Gastrocnemius medialis (tissue), 4 donors: Measurements from ENCODE around the gene PTPRT. TPM values are rescaled to one million over a fixed set of nuclear protein-coding genes. Genes with fewer than 3 reads are reported as not detected.

Source experiments
- ATAC-seq, 2 donors: fragments of 150-250 bp; one replicate each; pipeline ENCODE4 v1.9.1; 2016
- DNase-seq, 2 donors: peaks; one replicate each; pipeline ENCODE4 v3.0.0-alpha.2; 2019
- H3K27ac ChIP-seq, 4 donors: fragments of 200-600 bp; sonication (generic); 1 replicate in 1 of 4; 2 replicates in 3 of 4; pipeline ENCODE4 v1.5.1; 2016 to 2018; ENCODE audit warnings: mild to moderate bottlenecking in 2 of 4, moderate library complexity in 1 of 4
- H3K27me3 ChIP-seq, 3 donors: fragments of 200-600 bp; sonication (generic) in 2 of 3; 1 replicate in 1 of 3; 2 replicates in 2 of 3; pipeline versions ENCODE4 v1.5.1 to v1.6.0; 2016 to 2019; ENCODE audit warnings: mild to moderate bottlenecking in 1 of 3, moderate library complexity in 1 of 3
- H3K36me3 ChIP-seq, 2 donors: fragments of 200-600 bp; sonication (generic) in 1 of 2; one replicate each; pipeline ENCODE4 v1.5.1; 2017 to 2018
- H3K4me1 ChIP-seq, 2 donors: fragments of 200-600 bp; sonication (generic) in 1 of 2; one replicate each; pipeline ENCODE4 v1.5.1; 2016 to 2017; ENCODE audit warnings: mild to moderate bottlenecking in 2 of 2
- H3K4me3 ChIP-seq, 4 donors: fragments of 200-600 bp; sonication (generic) in 3 of 4; 1 replicate in 1 of 4; 2 replicates in 3 of 4; pipeline ENCODE4 v1.5.1; 2016 to 2019; ENCODE audit warnings: mild to moderate bottlenecking in 2 of 4
- H3K9me3 ChIP-seq, 3 donors: fragments of 200-600 bp; sonication (generic) in 2 of 3; 1 replicate in 1 of 3; 2 replicates in 2 of 3; pipeline ENCODE4 v1.5.1; 2016 to 2019
- POLR2A ChIP-seq, 2 donors: fragments of 450-650 bp; IDR thresholded peaks; one replicate each; pipeline ENCODE4 v1.6.1; 2017; ENCODE audit warnings: antibody characterized with exemption in 2 of 2, mild to moderate bottlenecking in 2 of 2, moderate library complexity in 2 of 2
- in situ Hi-C, 4 donors: fragments of 200-750 bp; cut with MboI; loops; one replicate each; pipeline versions ENCODE4 v1.15.0 to v1.8.0; 2017; ENCODE audit warnings: low sequenced_read_pairs in 4 of 4
- intact Hi-C: fragments of 100-400 bp; cut with DNase I; formaldehyde crosslinking; loops from one replicate; pipeline ENCODE4 v1.15.1; 2023; ENCODE audit warnings: low total_unique reads
- total RNA-seq, 4 donors: library from RNA; depleted of rRNA; stranded (reverse); fragments of >200 nt; gene quantifications; one replicate each; pipeline versions ENCODE4 v1.1.0 to v1.2.3, GENCODE V29; 2016
- TF ChIP-seq, protein P1 (sequence below), 5 experiments: fragments of 450-650 bp in 3 of 5; fragments of 200-600 bp in 2 of 5; sonication (generic) in 2 of 5; IDR thresholded peaks in 4 of 5; conservative IDR thresholded peaks in 1 of 5; 1 replicate in 4 of 5; 2 replicates in 1 of 5; pipeline ENCODE4 v1.5.1; 2016 to 2019; ENCODE audit warnings: antibody characterized with exemption in 5 of 5, mild to moderate bottlenecking in 3 of 5, moderate library complexity in 3 of 5

The PTPRT gene
- total RNA-seq, 4 donors from 2014 or later, result not detected

DNA sequence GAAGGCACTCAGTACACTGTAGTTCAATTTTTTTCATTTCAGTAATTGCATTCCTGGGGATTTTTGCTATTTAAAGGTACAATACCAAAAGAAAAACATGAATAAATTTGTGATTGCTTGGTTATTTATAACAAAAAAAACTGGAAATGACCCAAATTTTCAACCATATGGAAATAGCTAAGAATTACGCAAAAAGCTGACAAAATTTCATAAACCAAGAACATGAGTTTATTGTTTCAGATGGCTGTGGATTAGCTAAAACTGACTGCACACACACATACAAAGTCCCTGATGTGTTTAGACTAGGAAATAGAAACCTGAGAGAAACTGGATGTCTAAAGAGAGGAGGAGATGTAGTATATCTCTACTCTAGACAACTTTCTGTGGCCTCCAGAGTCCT lies 853.1 kb downstream of the PTPRT start:
- H3K4me1 ChIP-seq, result peaks cover 0 to 27% of the 10 kb centered on the region in 2 donors
- H3K27ac ChIP-seq, result no peak overlapping the region
- in situ Hi-C loops (no loop called here), intact Hi-C loops (no loop called here)
- no peaks in the 10 kb centered on the region for H3K9me3 ChIP-seq
- no peak overlapping the region for H3K4me3 ChIP-seq
- DNase-seq (no peak), ATAC-seq (no peak)
- H3K36me3 ChIP-seq, result no peaks in the 10 kb centered on the region
- no peak for TF ChIP-seq POLR2A (IDR thresholded peaks at IDR 0.05)
- TF ChIP-seq, protein P1, sequence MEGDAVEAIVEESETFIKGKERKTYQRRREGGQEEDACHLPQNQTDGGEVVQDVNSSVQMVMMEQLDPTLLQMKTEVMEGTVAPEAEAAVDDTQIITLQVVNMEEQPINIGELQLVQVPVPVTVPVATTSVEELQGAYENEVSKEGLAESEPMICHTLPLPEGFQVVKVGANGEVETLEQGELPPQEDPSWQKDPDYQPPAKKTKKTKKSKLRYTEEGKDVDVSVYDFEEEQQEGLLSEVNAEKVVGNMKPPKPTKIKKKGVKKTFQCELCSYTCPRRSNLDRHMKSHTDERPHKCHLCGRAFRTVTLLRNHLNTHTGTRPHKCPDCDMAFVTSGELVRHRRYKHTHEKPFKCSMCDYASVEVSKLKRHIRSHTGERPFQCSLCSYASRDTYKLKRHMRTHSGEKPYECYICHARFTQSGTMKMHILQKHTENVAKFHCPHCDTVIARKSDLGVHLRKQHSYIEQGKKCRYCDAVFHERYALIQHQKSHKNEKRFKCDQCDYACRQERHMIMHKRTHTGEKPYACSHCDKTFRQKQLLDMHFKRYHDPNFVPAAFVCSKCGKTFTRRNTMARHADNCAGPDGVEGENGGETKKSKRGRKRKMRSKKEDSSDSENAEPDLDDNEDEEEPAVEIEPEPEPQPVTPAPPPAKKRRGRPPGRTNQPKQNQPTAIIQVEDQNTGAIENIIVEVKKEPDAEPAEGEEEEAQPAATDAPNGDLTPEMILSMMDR (IDR thresholded peaks at IDR 0.05 in 4 of 5, conservative IDR thresholded peaks at IDR 0.05 in 1 of 5), result no peak
- H3K27me3 ChIP-seq, result no peaks in the 10 kb centered on the region

DNA sequence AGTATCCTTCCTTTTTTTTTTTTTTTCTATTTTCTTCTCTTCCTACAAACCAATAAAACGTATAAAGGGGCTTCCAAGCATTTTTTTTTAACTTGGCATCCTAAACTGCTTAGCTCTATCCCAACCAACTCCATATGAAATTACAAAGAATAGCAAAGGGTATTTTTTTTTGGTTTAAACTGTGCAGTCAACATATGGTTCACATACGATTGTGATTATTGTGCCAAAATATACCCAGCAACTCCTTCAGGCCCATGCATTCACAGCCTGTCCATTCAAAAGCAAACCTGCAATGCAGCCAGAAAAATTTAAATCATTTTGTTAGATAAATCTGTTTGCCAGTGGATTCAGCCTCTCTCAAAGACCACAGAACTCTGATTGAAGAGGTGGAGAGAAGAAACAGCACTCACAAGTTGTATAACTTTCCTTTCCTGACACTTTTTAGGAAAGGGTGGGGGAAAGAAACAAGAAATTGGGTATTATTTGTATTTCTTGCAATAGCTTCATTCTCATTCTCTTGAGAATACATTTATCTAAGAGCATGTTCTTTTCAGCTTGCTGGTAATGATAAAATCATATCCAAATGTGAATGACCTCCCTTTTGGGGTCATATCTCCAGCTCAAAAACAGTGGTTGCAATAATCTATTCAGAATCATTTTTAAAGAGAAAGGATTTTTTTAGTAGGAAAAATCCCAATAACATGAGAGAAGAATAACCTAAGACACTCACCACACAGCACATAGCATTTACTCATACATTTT lies 870.3 kb downstream of the PTPRT start:
- Histone ChIP-seq H3K9me3 (no peaks in the 10 kb centered on the region), H3K4me1 (peaks cover 0 to 3% of the 10 kb centered on the region in 2 donors), H3K4me3 (no peak overlapping the region), H3K27ac (no peak overlapping the region), H3K27me3 (no peaks in the 10 kb centered on the region), H3K36me3 (no peaks in the 10 kb centered on the region)
- ATAC-seq (no peak), DNase-seq (no peak)
- intact Hi-C loops (no loop called here), in situ Hi-C loops (loop anchor here in 1 of 4 donors (25.0 kb wide), 1 partner anchor 107 kb away; no protein-coding TSS in a partner anchor)
- TF ChIP-seq POLR2A (IDR thresholded peaks at IDR 0.05), result no peak
- TF ChIP-seq, protein P1 (IDR thresholded peaks at IDR 0.05 in 4 of 5, conservative IDR thresholded peaks at IDR 0.05 in 1 of 5), result no peak

DNA sequence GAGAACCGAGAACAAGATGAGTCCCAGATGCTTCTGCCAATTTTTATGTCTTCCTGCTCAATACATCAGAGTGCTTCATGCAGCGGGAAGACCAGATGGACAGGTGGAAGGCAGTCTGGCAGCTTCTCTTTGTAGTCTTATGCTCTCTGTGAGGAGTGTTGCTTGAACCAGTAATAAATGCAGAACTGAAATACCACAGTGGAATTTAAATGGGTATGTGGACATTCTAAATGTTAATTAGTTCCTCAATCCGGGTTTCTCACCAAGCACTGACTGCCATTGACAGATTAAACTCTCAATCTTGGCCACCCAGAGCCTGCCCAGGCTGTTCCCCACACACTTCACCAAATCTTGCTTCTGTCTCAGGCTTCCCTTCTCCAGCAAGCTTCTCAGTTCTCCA lies 876.0 kb downstream of the PTPRT start:
- in situ Hi-C loops, result loop anchor here in 1 of 4 donors (25.0 kb wide), 1 partner anchor 101 kb away; no protein-coding TSS in a partner anchor
- no peak for TF ChIP-seq POLR2A (IDR thresholded peaks at IDR 0.05)
- TF ChIP-seq, protein P1 (IDR thresholded peaks at IDR 0.05 in 4 of 5, conservative IDR thresholded peaks at IDR 0.05 in 1 of 5), result no peak
- DNase-seq (no peak), ATAC-seq (no peak)
- no peak overlapping the region for H3K27ac ChIP-seq
- H3K9me3 ChIP-seq, result no peaks in the 10 kb centered on the region
- intact Hi-C loops, result no loop called here
- no peak overlapping the region for H3K4me3 ChIP-seq
- H3K36me3 ChIP-seq, result no peaks in the 10 kb centered on the region
- no peaks in the 10 kb centered on the region for H3K4me1 ChIP-seq
- H3K27me3 ChIP-seq, result no peaks in the 10 kb centered on the region

DNA sequence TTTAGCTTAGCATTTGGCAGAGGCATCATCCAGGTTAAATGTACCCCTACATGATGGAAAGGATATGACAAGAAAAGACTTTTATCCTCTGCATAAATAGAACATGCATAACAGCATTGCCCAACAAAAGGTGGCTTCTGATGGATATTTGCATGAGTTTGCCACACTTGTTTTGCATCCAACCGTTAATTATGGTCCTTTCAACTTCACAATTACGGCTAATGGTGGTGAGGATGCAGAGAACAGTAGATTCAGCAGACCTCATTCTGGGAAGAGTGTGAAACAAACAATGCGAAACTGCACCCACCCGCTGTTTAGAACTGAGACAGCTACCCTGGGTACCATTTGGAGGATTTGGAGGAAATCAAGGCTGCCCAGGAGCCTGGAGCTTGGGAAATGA lies 880.7 kb downstream of the PTPRT start:
- in situ Hi-C loops, result loop anchor here in 1 of 4 donors (25.0 kb wide), 1 partner anchor 97 kb away; no protein-coding TSS in a partner anchor
- Histone ChIP-seq H3K27ac (no peak overlapping the region), H3K4me3 (no peak overlapping the region), H3K4me1 (no peaks in the 10 kb centered on the region), H3K9me3 (no peaks in the 10 kb centered on the region), H3K27me3 (no peaks in the 10 kb centered on the region), H3K36me3 (no peaks in the 10 kb centered on the region)
- intact Hi-C loops, result no loop called here
- TF ChIP-seq, protein P1 (IDR thresholded peaks at IDR 0.05 in 4 of 5, conservative IDR thresholded peaks at IDR 0.05 in 1 of 5), result no peak
- no peak for TF ChIP-seq POLR2A (IDR thresholded peaks at IDR 0.05)
- DNase-seq, result no peak
- no peak for ATAC-seq
